ENCODE measurements around the gene NCOA6.

The NCOA6 gene

GRCh38 chr20:34693414-34693813, 132.0 kb downstream of the NCOA6 start:
- H3K9me2 ChIP-seq (replicated peaks; ENCODE audit: insufficient read depth, low read length): no peaks in the 10 kb centered on the region
- H3K27me3 ChIP-seq (replicated peaks; ENCODE audit: insufficient read depth, low read length): no peaks in the 10 kb centered on the region
- H3K79me2 ChIP-seq (ENCODE audit: low read length): no peaks in the 10 kb centered on the region
- no peak overlapping the region for H3K4me3 ChIP-seq (ENCODE audit: low read length)
- H3K27ac ChIP-seq (ENCODE audit: low read length): no peak overlapping the region
- H3K9me3 ChIP-seq (replicated peaks; ENCODE audit: insufficient read depth, low read length): no peaks in the 10 kb centered on the region
- H3K36me3 ChIP-seq (replicated peaks; ENCODE audit: insufficient read depth, low read length): no peaks in the 10 kb centered on the region
- H3K9ac ChIP-seq (ENCODE audit: low read length): no peak overlapping the region
- DNase-seq: no peak
- H2AFZ ChIP-seq (ENCODE audit: low read length): no peak overlapping the region
- no peaks in the 10 kb centered on the region for H4K20me1 ChIP-seq (ENCODE audit: insufficient read depth, low read length)
- no peak overlapping the region for H3K4me2 ChIP-seq (ENCODE audit: low read depth, low read length)
- no peaks in the 10 kb centered on the region for H3K4me1 ChIP-seq (ENCODE audit: low read length)
- H3F3A ChIP-seq (ENCODE audit: insufficient read depth, low read length): no peaks in the 10 kb centered on the region
- TF ChIP-seq EZH2 (optimal IDR thresholded peaks at IDR 0.05; ENCODE audit: low read depth, low read length) (no peak), CTCF (IDR thresholded peaks at IDR 0.05; ENCODE audit: low read length) (no peak), EZH2phosphoT487 (IDR thresholded peaks at IDR 0.05; ENCODE audit: low read length) (no peak)

GRCh38 chr20:34691838-34692237, 133.6 kb downstream of the NCOA6 start:
- no peaks in the 10 kb centered on the region for H3K36me3 ChIP-seq (replicated peaks; ENCODE audit: insufficient read depth, low read length)

GRCh38 chr20:34689486-34689885, 136.0 kb downstream of the NCOA6 start:
- H3K27me3 ChIP-seq (replicated peaks; ENCODE audit: insufficient read depth, low read length): no peaks in the 10 kb centered on the region
- DNase-seq: no peak

More at GRCh38 chr20:34691838-34692237, 133.6 kb downstream of the NCOA6 start:
- Histone ChIP-seq H4K20me1 (ENCODE audit: insufficient read depth, low read length) (no peaks in the 10 kb centered on the region), H3K4me1 (ENCODE audit: low read length) (no peaks in the 10 kb centered on the region), H3K9ac (ENCODE audit: low read length) (no peak overlapping the region), H3F3A (ENCODE audit: insufficient read depth, low read length) (no peaks in the 10 kb centered on the region), H3K9me2 (replicated peaks; ENCODE audit: insufficient read depth, low read length) (no peaks in the 10 kb centered on the region), H3K4me2 (ENCODE audit: low read depth, low read length) (no peak overlapping the region), H3K79me2 (ENCODE audit: low read length) (no peaks in the 10 kb centered on the region), H3K4me3 (ENCODE audit: low read length) (no peak overlapping the region), H3K27me3 (replicated peaks; ENCODE audit: insufficient read depth, low read length) (no peaks in the 10 kb centered on the region), H3K9me3 (replicated peaks; ENCODE audit: insufficient read depth, low read length) (no peaks in the 10 kb centered on the region), H3K27ac (ENCODE audit: low read length) (no peak overlapping the region), H2AFZ (ENCODE audit: low read length) (no peak overlapping the region)
- no peak for DNase-seq
- TF ChIP-seq EZH2 (optimal IDR thresholded peaks at IDR 0.05; ENCODE audit: low read depth, low read length) (no peak), EZH2phosphoT487 (IDR thresholded peaks at IDR 0.05; ENCODE audit: low read length) (no peak), CTCF (IDR thresholded peaks at IDR 0.05; ENCODE audit: low read length) (no peak)

More at GRCh38 chr20:34689486-34689885, 136.0 kb downstream of the NCOA6 start:
- Histone ChIP-seq H3F3A (ENCODE audit: insufficient read depth, low read length) (no peaks in the 10 kb centered on the region), H3K4me3 (ENCODE audit: low read length) (no peak overlapping the region), H3K27ac (ENCODE audit: low read length) (no peak overlapping the region), H3K79me2 (ENCODE audit: low read length) (no peaks in the 10 kb centered on the region), H3K9ac (ENCODE audit: low read length) (no peak overlapping the region), H3K9me3 (replicated peaks; ENCODE audit: insufficient read depth, low read length) (no peaks in the 10 kb centered on the region), H3K4me1 (ENCODE audit: low read length) (no peaks in the 10 kb centered on the region), H3K36me3 (replicated peaks; ENCODE audit: insufficient read depth, low read length) (no peaks in the 10 kb centered on the region), H4K20me1 (ENCODE audit: insufficient read depth, low read length) (no peaks in the 10 kb centered on the region), H3K9me2 (replicated peaks; ENCODE audit: insufficient read depth, low read length) (no peaks in the 10 kb centered on the region), H3K4me2 (ENCODE audit: low read depth, low read length) (no peak overlapping the region), H2AFZ (ENCODE audit: low read length) (no peak overlapping the region)
- no peak for TF ChIP-seq CTCF (IDR thresholded peaks at IDR 0.05; ENCODE audit: low read length)
- no peak for TF ChIP-seq EZH2phosphoT487 (IDR thresholded peaks at IDR 0.05; ENCODE audit: low read length)
- no peak for TF ChIP-seq EZH2 (optimal IDR thresholded peaks at IDR 0.05; ENCODE audit: low read depth, low read length)

Measured in MM.1S (cell line).